GM19351 (cell line): ENCODE data around the gene GPHN.
"Not testable (repeated sequence)": the region's sequence is repeated elsewhere in the genome, so short reads cannot be mapped to it uniquely, and the experiment has no call there.

Experiments
- ATAC-seq: cut with Tn5 transposase; IDR thresholded peaks from one replicate; pipeline ENCODE4 v1.9.1; 2021; ENCODE audit warnings: mild to moderate bottlenecking, moderate library complexity; ENCODE audit not compliant: unreplicated experiment

Gene GPHN

DNA sequence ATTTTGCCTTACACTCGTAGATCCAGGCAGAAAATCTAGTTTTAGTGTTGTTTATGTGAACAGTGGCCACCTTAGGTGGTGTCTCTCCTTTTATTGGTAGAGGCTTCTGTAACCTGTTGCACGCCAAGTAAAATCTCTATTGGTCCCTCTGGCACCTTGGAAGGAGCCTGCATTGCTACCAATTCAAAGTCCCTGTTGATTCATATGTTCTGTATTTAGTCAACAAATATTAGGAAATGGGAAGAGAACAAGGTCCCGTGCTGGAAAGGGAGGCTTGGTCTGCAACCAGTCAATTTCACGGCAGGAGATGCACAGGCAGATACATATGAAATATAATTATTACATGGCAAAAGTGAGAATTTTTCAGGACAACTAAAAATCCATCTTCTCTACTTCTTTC is 6.4 kb upstream of the GPHN start:
- ATAC-seq, result no peak

DNA sequence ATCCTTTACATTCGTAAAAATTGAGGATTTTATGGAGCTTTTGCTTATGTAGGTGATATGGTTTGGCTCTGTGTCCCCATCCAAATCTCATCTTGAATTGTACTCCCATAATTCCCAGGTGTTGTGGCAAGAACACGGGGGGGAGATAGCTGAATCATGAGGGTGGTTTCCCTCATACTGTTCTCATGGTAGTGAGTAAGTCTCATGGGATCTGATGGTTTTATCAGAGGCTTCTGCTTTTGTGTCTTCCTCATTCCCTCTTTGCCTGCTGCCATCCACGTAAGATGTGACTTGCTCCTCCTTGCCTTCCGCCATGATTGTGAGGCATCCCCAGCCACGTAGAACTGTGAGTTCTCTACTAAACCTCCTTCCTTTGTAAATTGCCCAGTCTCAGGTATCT is 5.1 kb upstream of the GPHN start:
- not testable (repeated sequence) for ATAC-seq

DNA sequence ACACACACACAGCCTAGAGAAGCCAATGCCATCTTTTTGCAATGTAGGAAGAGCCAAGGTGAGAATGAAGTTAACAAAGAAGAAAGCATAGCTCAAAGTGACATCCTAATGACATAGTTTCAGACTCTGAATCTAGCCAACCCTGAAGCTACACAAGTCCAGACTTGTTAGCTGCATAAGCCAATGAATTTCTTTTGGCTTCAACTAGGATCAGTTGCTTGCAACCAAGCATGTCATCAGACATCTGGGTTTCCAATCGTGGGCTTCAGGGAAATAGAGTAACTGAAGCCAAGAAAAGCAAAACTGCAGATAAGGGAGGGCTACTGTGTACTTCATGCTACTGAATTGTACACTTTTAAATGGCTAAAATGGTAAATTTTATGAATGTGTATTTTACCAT is 4.4 kb upstream of the GPHN start:
- no peak for ATAC-seq

DNA sequence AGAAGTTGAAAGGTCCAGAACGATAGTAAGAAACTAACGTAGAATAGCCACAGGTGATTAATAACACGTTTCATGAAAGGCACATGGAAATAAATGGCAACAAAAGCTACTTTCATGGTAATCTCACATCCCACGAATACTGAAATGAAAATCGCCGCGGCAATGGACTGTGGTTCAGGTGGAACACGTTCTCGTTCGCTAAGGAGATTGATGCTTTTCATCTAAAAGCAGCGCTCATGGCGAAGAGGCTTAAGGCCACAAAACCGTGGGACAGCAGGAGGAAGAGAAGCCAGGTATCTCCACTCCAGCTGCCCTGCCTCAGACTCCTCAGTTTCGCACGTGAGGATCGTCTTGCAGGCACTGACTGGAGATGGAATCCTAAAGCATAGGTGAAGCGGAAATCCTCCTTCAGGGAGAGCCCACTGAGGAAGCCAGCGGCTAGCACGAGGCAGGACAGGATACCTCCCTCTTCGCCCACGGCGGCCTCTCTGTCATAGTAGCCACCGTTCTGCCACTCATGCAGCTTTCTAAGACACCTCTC is 696 bp upstream of the GPHN start:
- ATAC-seq, result no peak

DNA sequence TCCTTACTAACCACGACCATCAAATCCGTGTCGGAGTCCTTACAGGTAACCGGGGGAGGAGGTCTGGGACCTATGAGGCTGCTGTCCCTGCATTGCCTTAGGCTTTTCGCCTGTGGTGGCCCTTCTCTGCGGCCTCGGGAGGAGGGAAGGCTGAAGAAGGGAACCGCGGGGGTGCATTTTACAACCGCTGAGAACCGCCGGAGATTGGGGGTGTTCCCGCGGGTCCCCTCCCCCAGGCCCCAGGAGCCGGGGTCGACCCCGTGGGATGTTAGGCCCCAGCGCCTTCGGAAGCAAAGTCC is 549 bp downstream of the GPHN start:
- peak; percentile 0 for ATAC-seq

DNA sequence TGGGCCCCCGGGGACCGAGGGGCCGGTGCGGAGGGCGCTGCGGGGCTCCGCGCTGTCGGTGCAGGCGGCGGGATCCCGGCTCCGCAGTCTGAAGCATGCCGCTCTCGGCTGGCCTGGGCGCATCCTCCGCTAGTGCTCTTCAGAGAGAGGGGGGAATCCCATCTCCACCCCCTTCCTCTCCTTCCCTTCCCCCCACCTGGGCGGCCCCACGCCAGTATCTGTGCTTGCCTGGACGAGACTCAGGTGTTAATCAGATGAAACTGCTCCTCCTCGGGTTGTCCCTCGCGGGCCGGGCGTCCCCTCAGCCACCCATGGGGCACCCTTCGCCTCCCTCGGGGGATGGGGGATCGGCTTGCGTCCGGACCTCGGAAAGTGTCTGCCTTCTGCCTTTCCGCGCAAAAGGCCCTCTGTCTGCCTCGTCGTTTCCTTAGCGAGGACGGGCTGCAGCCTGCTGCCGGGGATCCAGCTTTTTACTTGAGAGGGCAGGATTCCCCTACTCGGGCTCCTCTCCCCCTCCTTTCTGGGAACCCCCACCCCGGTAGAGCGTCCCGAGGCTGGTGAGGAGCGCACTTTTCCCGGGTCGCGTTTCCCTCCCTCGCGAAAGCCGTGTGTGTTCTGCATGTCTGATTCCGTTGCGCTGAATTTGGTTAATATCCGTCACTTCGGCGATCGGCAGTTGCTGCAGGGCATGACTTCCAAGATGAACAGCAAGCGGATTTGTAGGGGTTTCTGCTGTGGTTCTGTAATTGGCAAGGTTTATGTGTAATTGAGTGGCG is 1.1 kb downstream of the GPHN start:
- peak; percentile 17 for ATAC-seq

DNA sequence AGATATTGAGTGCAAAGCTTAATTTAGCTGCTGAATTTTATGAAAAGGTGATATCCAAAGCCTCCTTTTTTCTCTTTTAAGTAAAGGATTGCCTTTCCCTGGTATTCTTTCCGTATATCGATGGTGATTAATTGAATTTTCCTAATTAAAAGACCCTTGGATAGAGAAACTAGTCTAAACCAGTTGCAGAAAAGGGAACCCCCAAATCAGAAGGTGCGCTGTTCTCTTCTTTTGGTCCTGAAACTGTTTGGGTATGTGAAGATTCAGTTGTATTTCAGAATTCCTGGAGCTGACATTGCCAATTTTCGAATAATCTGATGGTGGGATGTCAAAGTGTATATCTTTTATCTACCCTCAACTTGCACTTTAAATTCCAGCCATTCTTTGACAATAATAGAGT is 1.9 kb downstream of the GPHN start:
- no peak for ATAC-seq

DNA sequence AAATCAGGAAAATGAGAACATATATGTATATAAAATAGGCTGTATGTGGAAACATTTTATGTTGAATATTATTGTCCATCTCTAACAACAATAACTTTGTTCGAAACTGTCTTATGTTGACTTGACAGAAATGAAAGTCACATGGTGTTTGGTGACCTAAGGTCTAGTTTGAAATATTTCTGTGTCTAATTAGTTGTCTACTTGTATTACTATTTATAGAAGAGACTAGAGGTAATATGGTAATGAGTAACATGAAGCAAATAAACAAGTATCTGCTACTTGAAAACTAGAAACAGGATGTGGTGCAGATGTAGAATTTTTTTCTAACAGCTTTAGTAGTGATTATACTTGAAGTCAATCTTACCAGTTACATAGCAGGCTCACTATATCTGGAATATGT is 3.9 kb downstream of the GPHN start:
- ATAC-seq, result no peak

DNA sequence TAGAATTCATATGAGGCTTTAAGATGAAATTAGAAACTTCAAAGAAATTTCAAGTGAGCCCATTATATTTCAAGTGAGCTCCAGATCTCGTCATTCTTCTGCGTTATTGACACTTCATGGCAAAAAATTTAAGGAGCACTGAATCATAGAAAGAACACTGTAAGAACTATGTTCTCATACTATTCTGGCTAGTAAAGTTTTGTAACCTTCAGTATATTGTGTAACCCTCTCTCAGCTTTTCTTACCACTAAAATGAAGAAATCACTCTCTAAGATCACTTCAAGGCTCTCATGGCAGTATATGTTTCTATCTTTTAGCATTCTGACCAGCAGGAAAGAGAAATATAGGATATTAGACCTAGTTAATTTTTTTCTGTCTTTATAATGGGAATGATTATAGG is 6.3 kb downstream of the GPHN start:
- ATAC-seq, result no peak

DNA sequence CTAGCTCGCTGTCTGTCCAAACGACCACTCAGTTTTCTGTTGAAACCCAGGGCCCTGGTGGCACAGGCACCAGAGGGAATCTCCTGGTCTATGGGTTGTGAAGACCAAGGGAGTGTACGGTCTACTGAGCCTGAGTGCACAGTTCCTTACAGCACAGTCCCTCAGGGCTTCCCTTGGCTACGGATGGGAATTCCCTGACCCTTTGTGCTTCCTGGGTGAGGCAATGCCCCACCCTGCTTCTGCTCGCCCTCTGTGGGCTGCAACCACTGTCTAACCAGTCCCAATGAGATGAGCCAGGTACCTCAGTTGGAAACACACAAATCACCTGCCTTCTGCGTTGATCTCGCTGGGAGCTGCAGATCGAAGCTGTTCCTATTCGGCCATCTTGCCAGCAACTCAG is 22.6 kb downstream of the GPHN start:
- no peak for ATAC-seq

DNA sequence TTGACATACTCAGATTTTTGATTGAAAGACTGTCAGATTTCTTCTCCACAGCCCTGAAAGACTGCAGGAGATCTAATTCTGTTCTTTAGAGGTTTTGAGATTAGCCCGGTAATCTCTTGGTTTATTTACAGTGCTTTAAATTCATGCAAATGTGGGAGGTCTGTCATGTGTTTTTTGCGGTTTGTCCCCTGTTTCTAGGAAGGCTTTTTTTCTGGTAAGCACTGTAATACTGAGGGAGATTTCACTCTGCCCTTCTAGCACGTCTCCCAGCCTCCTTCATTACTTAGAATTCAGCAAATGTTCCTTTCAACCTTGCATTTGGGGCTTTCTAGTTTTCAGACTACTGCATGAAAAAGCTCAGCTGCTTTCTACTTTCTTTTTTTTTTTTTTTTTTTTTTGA is 31.1 kb downstream of the GPHN start:
- ATAC-seq, result no peak

DNA sequence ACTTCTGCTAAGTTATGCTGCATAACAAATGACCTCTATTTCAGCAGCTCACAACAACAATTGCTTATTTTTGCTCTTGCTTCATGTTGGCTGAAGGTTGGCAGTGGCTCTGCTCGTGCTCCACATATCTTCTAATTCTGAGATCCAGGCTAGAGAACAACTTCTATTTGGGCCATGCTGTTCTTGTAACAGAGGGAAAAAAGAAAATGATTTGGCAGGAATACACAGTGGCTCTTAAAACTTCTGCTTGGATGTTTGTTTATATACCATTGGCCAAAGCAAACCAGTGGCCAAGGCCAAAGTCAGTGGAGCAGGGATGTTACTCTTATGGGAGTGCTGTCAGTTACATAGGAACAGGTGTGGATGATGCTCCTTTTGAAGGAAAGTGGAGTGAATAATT is 32.1 kb downstream of the GPHN start:
- ATAC-seq, result no peak

DNA sequence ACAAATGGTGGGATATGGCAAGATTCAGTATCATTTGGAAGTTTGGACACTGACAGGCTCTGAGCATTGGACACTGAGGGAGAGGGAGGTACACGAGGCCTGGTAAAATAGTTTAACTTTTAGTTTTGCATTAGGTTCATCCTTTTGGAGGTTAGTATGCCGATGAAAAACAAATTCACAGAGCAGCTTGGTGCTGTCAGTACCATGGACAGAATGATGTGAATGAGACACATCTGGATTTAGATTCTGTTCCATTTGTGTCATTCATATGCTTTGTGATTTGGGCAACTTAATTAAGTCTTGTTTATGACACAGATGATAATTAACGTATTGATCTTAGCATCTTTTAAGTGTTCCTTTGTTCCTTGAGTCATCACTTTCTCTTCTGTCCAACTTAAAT is 33.7 kb downstream of the GPHN start:
- no peak for ATAC-seq

DNA sequence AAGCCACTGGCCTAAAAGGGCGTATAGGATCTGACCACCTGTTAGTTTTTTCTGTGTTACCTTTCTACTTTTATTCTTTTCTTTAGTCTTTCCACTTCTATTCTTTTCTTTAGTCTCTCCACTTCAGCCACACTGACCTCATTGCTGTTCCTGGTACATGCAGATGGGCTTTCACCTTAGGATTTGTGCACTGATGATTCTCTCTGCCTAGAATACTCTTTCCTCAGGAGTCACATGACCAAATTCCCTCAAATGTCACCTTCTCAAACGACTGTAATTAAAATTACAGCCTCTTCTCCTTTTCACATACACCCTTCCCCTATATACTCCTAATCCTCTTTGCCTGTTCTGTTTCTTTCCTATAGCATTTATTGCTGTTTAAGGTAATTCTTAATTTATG is 36.0 kb downstream of the GPHN start:
- ATAC-seq, result no peak

DNA sequence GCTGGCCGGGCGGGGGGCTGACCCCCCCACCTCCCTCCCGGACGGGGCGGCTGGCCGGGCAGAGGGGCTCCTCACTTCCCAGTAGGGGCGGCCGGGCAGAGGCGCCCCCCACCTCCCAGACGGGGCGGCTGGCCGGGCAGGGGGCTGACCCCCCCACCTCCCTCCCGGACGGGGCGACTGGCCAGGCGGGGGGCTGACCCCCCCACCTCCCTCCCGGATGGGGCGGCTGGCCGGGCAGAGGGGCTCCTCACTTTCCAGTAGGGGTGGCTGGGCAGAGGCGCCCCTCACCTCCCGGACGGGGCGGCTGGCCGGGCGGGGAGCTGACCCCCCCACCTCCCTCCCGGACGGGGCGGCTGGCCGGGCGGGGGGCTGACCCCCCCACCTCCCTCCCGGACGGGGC is 37.2 kb downstream of the GPHN start:
- ATAC-seq, result not testable (repeated sequence)

DNA sequence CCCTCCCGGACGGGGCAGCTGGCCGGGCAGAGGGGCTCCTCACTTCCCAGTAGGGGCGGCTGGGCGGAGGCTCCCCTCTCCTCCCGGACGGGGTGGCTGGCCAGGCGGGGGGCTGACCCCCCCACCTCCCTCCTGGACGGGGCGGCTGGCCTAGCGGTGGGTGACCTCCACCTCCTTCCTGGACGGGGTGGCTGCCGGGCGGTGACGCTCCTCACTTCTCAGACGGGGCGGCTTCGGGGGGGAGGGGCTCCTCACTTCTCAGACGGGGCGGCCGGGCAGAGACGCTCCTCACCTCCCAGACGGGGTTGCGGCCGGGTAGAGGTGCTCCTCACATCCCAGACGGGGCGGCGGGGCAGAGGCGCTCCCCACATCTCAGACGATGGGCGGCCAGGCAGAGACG is 37.8 kb downstream of the GPHN start:
- not testable (repeated sequence) for ATAC-seq

DNA sequence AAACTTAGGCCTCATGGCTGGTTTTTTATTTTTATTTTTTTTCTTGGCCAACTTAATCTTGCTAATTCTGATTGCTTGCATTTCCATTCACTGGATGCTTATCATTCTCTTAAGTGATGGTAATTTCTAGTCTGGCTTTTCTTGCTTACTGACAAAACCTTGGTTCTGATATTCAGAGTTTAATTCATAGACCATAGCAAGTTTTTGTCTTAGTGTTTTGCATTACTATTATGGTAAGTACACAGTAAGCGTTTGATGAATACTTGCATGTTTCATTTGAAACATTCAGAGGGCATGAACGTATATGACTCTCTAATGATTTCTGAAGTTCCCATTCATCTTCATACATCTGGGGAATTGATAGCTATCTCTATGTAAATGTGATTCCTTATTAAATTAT is 55.8 kb downstream of the GPHN start:
- no peak for ATAC-seq

DNA sequence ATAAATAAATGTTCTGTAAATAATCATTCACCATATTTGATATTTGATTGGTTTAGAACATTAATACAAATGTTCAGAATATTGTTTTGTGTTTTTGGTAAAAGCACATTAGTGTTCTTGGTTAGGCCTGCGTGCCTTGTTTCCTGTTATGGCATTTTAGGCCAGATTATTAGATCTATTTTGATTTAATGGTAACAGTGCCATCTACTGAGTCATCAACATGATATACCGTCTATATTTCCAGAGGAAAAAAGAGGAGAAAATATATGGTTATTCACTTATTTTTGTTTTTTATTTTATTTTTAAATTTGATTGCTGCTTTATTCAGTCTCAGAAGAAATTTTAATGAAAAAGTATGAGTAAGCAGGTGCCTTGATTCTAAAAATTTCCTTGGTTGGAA is 60.3 kb downstream of the GPHN start:
- no peak for ATAC-seq

DNA sequence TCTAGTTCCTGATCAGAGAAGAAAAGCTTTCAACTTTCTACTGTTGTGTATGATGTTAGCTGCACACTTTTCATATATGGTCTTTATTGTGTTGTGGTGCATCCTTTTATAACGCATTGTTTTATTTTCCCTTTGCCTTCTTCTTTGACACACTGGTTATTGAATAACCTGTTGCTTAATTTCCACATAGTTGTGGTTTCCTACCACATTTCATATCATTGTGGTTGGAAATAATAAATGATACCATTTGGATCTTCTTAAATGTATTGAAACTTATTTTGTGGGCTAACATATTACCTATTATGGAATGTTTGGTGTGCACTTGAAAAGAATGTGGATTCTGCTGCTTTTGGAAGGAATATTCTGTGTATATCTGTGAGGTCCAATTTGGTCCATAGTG is 64.9 kb downstream of the GPHN start:
- no peak for ATAC-seq

DNA sequence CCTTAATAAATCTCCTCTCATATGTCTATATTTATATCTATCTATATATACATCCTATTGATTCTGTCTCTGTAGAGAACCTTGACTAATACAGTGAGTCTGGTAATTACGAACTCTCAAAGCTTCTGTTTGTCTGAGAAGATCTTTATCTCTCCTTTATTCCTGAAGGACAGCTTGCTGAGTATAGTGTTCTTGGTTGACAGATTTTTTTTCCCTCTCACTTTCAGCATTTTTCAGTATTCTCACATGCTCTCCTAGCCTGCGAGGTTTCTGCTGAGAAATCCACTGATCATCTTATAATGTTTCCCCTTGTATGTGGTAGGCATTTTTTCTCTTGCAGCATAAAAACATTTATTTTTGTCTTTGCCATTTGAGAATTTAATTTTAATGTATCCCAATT is 67.1 kb downstream of the GPHN start:
- ATAC-seq, result no peak

DNA sequence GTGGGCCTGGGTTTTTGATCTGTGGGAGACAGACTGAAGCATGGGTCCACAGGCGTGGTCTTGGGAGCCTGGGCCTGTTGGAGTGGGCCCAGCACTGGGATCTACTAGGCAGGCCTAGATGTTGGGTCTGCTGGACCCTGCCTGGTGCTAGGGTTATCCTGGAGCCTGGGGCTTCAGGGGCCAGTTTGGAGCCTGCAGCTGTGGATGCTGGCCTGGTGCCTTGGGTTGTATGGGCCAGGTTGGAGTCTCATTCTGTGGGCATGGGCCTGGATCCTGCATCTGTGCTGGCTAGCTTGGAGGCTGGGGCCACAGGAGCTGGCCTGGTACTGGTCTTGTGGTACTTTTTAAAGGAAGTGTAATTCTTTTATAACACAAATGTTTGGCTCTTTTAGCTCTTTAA is 68.0 kb downstream of the GPHN start:
- ATAC-seq, result no peak

DNA sequence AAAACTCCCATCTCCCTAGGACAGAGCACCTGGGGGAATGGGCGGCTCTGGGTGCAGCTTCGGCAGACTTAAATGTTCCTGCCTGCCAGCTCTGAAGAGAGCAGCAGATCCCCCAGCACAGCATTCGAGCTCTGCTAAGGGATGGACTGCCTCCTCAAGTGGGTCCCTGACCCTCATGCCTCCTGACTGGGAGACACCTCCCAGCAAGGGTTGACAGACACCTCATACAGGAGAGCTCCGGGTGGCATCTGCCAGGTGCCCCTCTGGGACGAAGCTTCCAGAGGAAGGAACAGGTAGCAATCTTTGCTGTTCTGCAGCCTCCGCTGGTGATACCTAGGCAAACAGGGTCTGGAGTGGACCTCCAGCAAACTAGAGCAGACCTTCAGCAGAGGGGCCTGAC is 79.8 kb downstream of the GPHN start:
- ATAC-seq, result not testable (repeated sequence)

DNA sequence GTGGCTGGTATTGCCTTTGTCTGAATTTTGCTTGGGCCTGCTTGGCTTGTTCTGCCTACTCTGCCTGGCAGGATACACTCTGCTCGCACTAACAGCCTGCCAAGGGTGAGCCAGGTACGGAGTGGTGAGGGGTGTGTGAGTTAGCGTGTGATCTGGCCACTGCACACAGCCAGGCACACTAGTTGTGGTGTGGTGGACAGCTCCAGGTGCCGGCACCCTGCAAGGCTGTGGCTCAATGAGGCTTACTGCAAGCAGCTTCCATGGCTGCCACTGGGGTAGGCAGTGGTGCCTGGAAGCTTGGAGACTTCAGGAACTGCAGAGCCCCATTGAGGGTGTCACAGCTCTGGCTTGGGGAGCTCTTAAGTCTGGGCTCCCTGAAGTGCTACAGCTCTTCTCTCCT is 87.4 kb downstream of the GPHN start:
- no peak for ATAC-seq
